Neural cell (in vitro differentiated cells): Measurements from ENCODE around the gene SYP. TPM values are rescaled to one million over a fixed set of nuclear protein-coding genes. Genes with fewer than 3 reads are reported as not detected.

Source experiments
- H2AFZ ChIP-seq: fragments of 200-600, 300-800 bp; sonication (generic), shearing (Covaris generic); 2 replicates; pipeline ENCODE4 v1.6.0; 2014; ENCODE audit warnings: low read depth, mild to moderate bottlenecking, antibody characterized with exemption, low read length, moderate library complexity
- H3F3A ChIP-seq: fragments of 200-600 bp; shearing (Covaris generic); 2 replicates; pipeline ENCODE4 v1.6.1; 2016; ENCODE audit warnings: mild to moderate bottlenecking, moderate library complexity, mixed read lengths, antibody characterized with exemption, low read length; ENCODE audit not compliant: insufficient read depth, poor library complexity, severe bottlenecking
- H3K27ac ChIP-seq: fragments of 200-600, 300-800 bp; sonication (generic), shearing (Covaris generic); 2 replicates; pipeline ENCODE4 v1.5.1; 2014; ENCODE audit warnings: mild to moderate bottlenecking, low read length, moderate library complexity
- H3K27me3 ChIP-seq: fragments of 300-800, 200-600 bp; sonication (generic), shearing (Covaris generic); 2 replicates; pipeline ENCODE4 v1.6.0; 2014; ENCODE audit warnings: mild to moderate bottlenecking, low read depth, low read length, moderate library complexity; ENCODE audit not compliant: insufficient read depth
- H3K36me3 ChIP-seq: fragments of 300-800, 200-600 bp; sonication (generic), shearing (Covaris generic); 2 replicates; pipeline ENCODE4 v1.5.1; 2014; ENCODE audit warnings: mild to moderate bottlenecking, antibody characterized with exemption, low read length, moderate library complexity; ENCODE audit not compliant: insufficient read depth
- H3K4me2 ChIP-seq: fragments of 300-800, 200-600 bp; sonication (generic), shearing (Covaris generic); 2 replicates; pipeline ENCODE4 v1.6.0; 2014; ENCODE audit warnings: mild to moderate bottlenecking, low read length
- H3K4me3 ChIP-seq: fragments of 300-800, 200-600 bp; sonication (generic), shearing (Covaris generic); 2 replicates; pipeline ENCODE4 v1.5.1; 2014; ENCODE audit warnings: mild to moderate bottlenecking, low read length, moderate library complexity
- H3K79me2 ChIP-seq: fragments of 200-600 bp; shearing (Covaris generic); replicated peaks from 2 replicates; pipeline ENCODE4 v1.6.0; 2014; ENCODE audit warnings: mild to moderate bottlenecking, low read length, moderate library complexity; ENCODE audit not compliant: insufficient read depth
- H3K9ac ChIP-seq: fragments of 300-800, 200-600 bp; sonication (generic), shearing (Covaris generic); 2 replicates; pipeline ENCODE4 v1.6.1; 2016; ENCODE audit warnings: mild to moderate bottlenecking, low read length, mixed read lengths
- H3K9me2 ChIP-seq: fragments of 200-600 bp; shearing (Covaris generic); 2 replicates; pipeline ENCODE4 v1.6.1; 2016; ENCODE audit warnings: mild to moderate bottlenecking, low read length, mixed read lengths; ENCODE audit not compliant: insufficient read depth
- H3K9me3 ChIP-seq: fragments of 200-600, 300-800 bp; sonication (generic), shearing (Covaris generic); 2 replicates; pipeline ENCODE4 v1.6.1; 2016; ENCODE audit warnings: mild to moderate bottlenecking, mixed run types, low read length, moderate library complexity, mixed read lengths
- H4K20me1 ChIP-seq: fragments of 200-600 bp; shearing (Covaris generic); 2 replicates; pipeline ENCODE4 v1.6.1; 2016; ENCODE audit warnings: mild to moderate bottlenecking, mixed run types; ENCODE audit not compliant: insufficient read depth
- EP300 ChIP-seq: fragments of 450-650 bp; conservative IDR thresholded peaks from 2 replicates; pipeline ENCODE4 v1.6.1; 2014; ENCODE audit warnings: antibody characterized with exemption, mild to moderate bottlenecking, moderate library complexity; ENCODE audit not compliant: poor library complexity, severe bottlenecking
- EZH2 ChIP-seq: fragments of 200-600, 300-800 bp; shearing (Covaris generic), sonication (generic); IDR thresholded peaks from 2 replicates; pipeline ENCODE4 v1.6.1; 2014; ENCODE audit warnings: antibody characterized with exemption, low read length, borderline replicate concordance, mild to moderate bottlenecking; ENCODE audit not compliant: insufficient read depth, poor library complexity, severe bottlenecking
- MXI1 ChIP-seq: fragments of 450-650 bp; conservative IDR thresholded peaks from 2 replicates; pipeline ENCODE4 v1.6.1; 2014; ENCODE audit warnings: antibody characterized with exemption, mild to moderate bottlenecking; ENCODE audit not compliant: poor library complexity, severe bottlenecking
- POLR2AphosphoS5 ChIP-seq: IDR thresholded peaks from 2 replicates; pipeline ENCODE4 v1.6.1; 2012
- RAD21 ChIP-seq: fragments of 450-650 bp; conservative IDR thresholded peaks from 2 replicates; pipeline ENCODE4 v1.6.1; 2014; ENCODE audit warnings: antibody characterized with exemption, mild to moderate bottlenecking, moderate library complexity
- SMC3 ChIP-seq: fragments of 450-650 bp; conservative IDR thresholded peaks from 2 replicates; pipeline ENCODE4 v1.6.1; 2014; ENCODE audit warnings: antibody characterized with exemption, mild to moderate bottlenecking, moderate library complexity; ENCODE audit not compliant: poor library complexity
- TAF1 ChIP-seq: IDR thresholded peaks from 2 replicates; pipeline ENCODE4 v1.6.1; 2012; ENCODE audit warnings: low read depth
- polyA plus RNA-seq: library from polyadenylated mRNA; depleted of rRNA; stranded (reverse); fragments of >200 nt; gene quantifications from 2 replicates; pipeline ENCODE4 v1.2.3, GENCODE V29; 2014
- TF ChIP-seq, protein P1 (sequence below): fragments of 450-650 bp; IDR thresholded peaks from 2 replicates; pipeline ENCODE4 v1.5.1; 2014; ENCODE audit warnings: antibody characterized with exemption, mild to moderate bottlenecking, moderate library complexity; ENCODE audit not compliant: poor library complexity, severe bottlenecking
- TF ChIP-seq, protein P2 (sequence below): IDR thresholded peaks from 2 replicates; pipeline ENCODE4 v1.6.1; 2012; ENCODE audit warnings: borderline replicate concordance

SYP gene
- polyA plus RNA-seq, 1 donor from 2014 or later: 240 TPM

DNA sequence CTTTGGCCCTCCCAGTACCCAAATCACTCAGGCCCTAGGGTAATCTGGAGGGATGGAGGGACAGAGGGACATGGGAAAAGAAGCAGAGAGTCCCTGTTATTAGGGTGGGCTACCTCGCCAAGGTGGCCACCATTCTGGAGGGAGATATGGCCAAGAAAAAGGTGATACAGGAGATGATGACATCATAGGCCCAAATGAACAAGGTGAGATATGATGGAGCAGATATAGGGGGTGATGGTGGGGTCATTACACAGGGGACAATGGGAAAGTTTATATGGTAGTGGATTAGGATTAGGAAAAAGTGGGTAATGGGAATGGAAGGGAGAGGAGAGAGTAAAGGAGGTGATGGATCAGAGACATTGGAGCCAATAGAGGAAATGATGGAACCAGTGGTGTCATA lies 12.9 kb upstream of the SYP start:
- H3K27me3 ChIP-seq: no peaks in the 10 kb centered on the region

DNA sequence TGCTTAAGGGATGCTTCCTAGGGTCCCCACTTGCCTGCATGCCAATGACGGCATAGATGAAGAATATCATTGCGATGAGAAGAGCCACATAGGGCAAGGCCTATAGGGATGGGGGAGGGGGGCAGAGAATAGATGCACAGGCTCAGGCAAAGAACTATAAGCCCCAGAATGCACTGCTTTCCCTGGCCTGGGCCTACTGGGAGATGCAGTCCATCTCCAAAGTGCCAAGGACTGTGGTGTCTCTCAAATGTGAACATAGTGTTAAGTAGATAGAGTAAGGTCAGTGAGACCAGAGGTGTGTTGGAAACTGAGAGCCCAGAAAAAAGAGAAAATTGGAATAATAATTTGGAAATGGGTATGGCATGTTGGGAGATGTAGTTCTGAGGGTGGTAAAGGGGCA lies 12.2 kb upstream of the SYP start:
- Histone ChIP-seq H3K79me2 (no peaks in the 10 kb centered on the region), H3K27me3 (no peaks in the 10 kb centered on the region), H3K9ac (no peak overlapping the region), H3K9me2 (no peaks in the 10 kb centered on the region), H3F3A (no peaks in the 10 kb centered on the region), H3K9me3 (no peaks in the 10 kb centered on the region), H3K27ac (no peak overlapping the region), H4K20me1 (no peaks in the 10 kb centered on the region), H3K36me3 (no peaks in the 10 kb centered on the region), H2AFZ (no peak overlapping the region), H3K4me2 (no peak overlapping the region), H3K4me3 (no peak overlapping the region)
- TF ChIP-seq, protein P1, sequence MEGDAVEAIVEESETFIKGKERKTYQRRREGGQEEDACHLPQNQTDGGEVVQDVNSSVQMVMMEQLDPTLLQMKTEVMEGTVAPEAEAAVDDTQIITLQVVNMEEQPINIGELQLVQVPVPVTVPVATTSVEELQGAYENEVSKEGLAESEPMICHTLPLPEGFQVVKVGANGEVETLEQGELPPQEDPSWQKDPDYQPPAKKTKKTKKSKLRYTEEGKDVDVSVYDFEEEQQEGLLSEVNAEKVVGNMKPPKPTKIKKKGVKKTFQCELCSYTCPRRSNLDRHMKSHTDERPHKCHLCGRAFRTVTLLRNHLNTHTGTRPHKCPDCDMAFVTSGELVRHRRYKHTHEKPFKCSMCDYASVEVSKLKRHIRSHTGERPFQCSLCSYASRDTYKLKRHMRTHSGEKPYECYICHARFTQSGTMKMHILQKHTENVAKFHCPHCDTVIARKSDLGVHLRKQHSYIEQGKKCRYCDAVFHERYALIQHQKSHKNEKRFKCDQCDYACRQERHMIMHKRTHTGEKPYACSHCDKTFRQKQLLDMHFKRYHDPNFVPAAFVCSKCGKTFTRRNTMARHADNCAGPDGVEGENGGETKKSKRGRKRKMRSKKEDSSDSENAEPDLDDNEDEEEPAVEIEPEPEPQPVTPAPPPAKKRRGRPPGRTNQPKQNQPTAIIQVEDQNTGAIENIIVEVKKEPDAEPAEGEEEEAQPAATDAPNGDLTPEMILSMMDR: no peak
- no peak for TF ChIP-seq TAF1

More for the DNA sequence above, 12.9 kb upstream of the SYP start:
- H2AFZ ChIP-seq: no peak overlapping the region
- no peak overlapping the region for H3K27ac ChIP-seq
- TF ChIP-seq EZH2 (no peak), EP300 (no peak), SMC3 (no peak), POLR2AphosphoS5 (no peak), RAD21 (no peak), TAF1 (no peak), MXI1 (no peak)
- TF ChIP-seq, protein P1: no peak
- TF ChIP-seq, protein P2, sequence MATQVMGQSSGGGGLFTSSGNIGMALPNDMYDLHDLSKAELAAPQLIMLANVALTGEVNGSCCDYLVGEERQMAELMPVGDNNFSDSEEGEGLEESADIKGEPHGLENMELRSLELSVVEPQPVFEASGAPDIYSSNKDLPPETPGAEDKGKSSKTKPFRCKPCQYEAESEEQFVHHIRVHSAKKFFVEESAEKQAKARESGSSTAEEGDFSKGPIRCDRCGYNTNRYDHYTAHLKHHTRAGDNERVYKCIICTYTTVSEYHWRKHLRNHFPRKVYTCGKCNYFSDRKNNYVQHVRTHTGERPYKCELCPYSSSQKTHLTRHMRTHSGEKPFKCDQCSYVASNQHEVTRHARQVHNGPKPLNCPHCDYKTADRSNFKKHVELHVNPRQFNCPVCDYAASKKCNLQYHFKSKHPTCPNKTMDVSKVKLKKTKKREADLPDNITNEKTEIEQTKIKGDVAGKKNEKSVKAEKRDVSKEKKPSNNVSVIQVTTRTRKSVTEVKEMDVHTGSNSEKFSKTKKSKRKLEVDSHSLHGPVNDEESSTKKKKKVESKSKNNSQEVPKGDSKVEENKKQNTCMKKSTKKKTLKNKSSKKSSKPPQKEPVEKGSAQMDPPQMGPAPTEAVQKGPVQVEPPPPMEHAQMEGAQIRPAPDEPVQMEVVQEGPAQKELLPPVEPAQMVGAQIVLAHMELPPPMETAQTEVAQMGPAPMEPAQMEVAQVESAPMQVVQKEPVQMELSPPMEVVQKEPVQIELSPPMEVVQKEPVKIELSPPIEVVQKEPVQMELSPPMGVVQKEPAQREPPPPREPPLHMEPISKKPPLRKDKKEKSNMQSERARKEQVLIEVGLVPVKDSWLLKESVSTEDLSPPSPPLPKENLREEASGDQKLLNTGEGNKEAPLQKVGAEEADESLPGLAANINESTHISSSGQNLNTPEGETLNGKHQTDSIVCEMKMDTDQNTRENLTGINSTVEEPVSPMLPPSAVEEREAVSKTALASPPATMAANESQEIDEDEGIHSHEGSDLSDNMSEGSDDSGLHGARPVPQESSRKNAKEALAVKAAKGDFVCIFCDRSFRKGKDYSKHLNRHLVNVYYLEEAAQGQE: no peak
- H3K4me3 ChIP-seq: no peak overlapping the region
- no peaks in the 10 kb centered on the region for H3K9me2 ChIP-seq
- H3F3A ChIP-seq: no peaks in the 10 kb centered on the region
- no peaks in the 10 kb centered on the region for H3K79me2 ChIP-seq
- no peaks in the 10 kb centered on the region for H3K36me3 ChIP-seq
- no peak overlapping the region for H3K9ac ChIP-seq
- H3K4me2 ChIP-seq: no peak overlapping the region
- H4K20me1 ChIP-seq: no peaks in the 10 kb centered on the region
- no peaks in the 10 kb centered on the region for H3K9me3 ChIP-seq
